OCI-LY7 (cell line): ENCODE results near the gene FAHD2B.

Experiments used
- EZH2phosphoT487 ChIP-seq: fragments of 200-600 bp; sonication (generic); IDR thresholded peaks from 2 replicates; pipeline ENCODE4 v1.6.1; 2018; ENCODE audit warnings: low read depth, borderline replicate concordance, mild to moderate bottlenecking, mixed run types, antibody characterized with exemption, low read length, moderate library complexity, mixed read lengths
- TF ChIP-seq, protein P1 (sequence below): fragments of 200-600 bp; sonication (generic); conservative IDR thresholded peaks from 2 replicates; pipeline ENCODE4 v1.5.1; 2014; ENCODE audit warnings: mild to moderate bottlenecking, antibody characterized with exemption, low read length, moderate library complexity, mixed read lengths

DNA sequence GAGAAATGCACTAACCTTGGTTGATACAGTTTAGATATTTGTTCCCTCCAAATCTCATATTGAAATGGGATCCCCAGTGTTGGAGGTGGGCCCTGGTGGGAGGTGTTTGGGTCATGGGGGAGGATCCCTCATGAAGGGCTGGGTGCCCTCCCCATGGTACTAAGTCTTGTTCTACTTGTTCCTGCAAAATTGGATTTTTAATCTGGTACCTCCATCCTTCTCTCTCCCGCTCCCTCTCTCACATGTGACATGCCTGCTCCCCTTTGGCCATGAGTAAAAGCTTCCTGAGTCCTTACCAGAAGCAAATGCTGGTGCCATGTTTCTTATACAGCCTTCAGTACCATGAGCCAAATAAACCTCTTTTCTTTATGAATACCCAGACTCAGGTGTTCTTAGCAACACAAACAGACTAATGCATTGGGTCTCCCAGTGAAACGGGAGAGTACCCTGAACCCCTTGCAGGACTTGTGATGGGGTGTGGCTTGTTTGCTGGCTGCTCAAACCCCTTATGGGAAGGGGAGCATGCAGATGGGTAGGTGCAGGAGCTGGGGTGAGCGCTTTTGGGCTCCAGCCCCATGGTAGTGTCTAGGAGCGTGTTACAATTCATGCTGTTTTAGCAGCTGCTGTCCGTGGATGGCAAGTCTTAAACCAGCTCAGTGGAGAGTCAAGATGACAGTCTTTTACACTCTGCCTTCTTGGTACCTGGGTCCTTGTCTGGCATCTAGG, 27.2 kb downstream of the FAHD2B start:
- TF ChIP-seq, protein P1, sequence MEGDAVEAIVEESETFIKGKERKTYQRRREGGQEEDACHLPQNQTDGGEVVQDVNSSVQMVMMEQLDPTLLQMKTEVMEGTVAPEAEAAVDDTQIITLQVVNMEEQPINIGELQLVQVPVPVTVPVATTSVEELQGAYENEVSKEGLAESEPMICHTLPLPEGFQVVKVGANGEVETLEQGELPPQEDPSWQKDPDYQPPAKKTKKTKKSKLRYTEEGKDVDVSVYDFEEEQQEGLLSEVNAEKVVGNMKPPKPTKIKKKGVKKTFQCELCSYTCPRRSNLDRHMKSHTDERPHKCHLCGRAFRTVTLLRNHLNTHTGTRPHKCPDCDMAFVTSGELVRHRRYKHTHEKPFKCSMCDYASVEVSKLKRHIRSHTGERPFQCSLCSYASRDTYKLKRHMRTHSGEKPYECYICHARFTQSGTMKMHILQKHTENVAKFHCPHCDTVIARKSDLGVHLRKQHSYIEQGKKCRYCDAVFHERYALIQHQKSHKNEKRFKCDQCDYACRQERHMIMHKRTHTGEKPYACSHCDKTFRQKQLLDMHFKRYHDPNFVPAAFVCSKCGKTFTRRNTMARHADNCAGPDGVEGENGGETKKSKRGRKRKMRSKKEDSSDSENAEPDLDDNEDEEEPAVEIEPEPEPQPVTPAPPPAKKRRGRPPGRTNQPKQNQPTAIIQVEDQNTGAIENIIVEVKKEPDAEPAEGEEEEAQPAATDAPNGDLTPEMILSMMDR = no peak
- no peak for TF ChIP-seq EZH2phosphoT487
